ENCODE results near the gene NR6A1.

NR6A1 gene

DNA sequence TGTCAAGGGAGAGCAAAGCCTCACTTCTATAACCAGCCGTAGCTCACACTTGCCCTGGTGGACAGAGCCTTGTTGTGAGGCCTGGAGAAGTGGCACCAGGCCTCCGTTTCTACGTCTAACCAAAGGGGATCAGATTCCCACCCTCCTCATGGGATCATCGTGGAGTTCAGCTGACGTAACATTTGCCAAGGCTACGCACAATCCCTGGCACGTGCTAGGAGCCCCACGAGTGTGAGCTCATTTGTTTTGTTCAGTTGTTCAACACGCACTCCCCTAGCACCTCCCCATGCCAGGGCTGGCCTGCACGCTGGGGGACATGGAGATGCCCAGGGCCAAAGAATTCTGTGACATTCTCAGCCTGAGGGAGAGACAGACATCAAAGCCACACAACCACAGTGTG lies 297.8 kb downstream of the NR6A1 start:
- no peak overlapping the region for H3K9ac ChIP-seq (ENCODE audit: low read length)
- H3K27me3 ChIP-seq (ENCODE audit: control insufficient read depth, insufficient read depth, low read length) = peaks cover 24% of the 10 kb centered on the region
- H3K36me3 ChIP-seq (ENCODE audit: control insufficient read depth, insufficient read depth, low read length) = no peaks in the 10 kb centered on the region
- no peak overlapping the region for H3K27ac ChIP-seq (ENCODE audit: low read depth, low read length)
- no peak overlapping the region for H3K4me3 ChIP-seq (ENCODE audit: low read depth, low read length)
- H3K4me1 ChIP-seq (ENCODE audit: control insufficient read depth, insufficient read depth, low read length) = peaks cover 15% of the 10 kb centered on the region
- H3K9me3 ChIP-seq (ENCODE audit: control insufficient read depth, insufficient read depth, low read depth, low read length) = no peaks in the 10 kb centered on the region

GRCh38 chr9:124472770-124473169 lies 298.3 kb downstream of the NR6A1 start:
- no peaks in the 10 kb centered on the region for H3K36me3 ChIP-seq (ENCODE audit: control insufficient read depth, insufficient read depth, low read length)
- H3K9me3 ChIP-seq (ENCODE audit: control insufficient read depth, insufficient read depth, low read depth, low read length) = no peaks in the 10 kb centered on the region
- H3K27ac ChIP-seq (ENCODE audit: low read depth, low read length) = no peak overlapping the region
- no peak overlapping the region for H3K4me3 ChIP-seq (ENCODE audit: low read depth, low read length)
- H3K27me3 ChIP-seq (ENCODE audit: control insufficient read depth, insufficient read depth, low read length) = peaks cover 20% of the 10 kb centered on the region
- peaks cover 11% of the 10 kb centered on the region for H3K4me1 ChIP-seq (ENCODE audit: control insufficient read depth, insufficient read depth, low read length)
- H3K9ac ChIP-seq (ENCODE audit: low read length) = no peak overlapping the region

DNA sequence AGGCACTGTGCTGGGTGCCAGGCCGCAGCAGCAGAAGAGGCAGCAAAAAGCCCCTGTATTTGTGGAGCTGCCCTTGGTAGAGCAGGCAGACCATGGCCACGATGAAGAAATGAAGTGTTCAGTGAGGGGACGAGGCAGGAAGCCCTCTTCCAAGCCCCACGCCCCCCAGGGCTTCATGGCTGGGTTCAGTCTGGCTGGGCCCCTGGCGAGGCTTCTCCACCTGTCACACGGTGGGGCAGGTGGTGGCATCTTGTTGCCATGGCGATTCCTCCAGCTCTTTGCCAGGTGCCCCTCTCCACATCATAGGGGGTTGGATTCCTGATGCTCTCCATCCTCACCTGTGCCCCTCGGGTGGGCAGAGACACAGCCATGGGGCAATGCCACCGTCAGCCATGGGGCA lies 299.4 kb downstream of the NR6A1 start:
- no peak overlapping the region for H3K9ac ChIP-seq (ENCODE audit: low read length)
- H3K4me1 ChIP-seq (ENCODE audit: control insufficient read depth, insufficient read depth, low read length) = peaks cover 5% of the 10 kb centered on the region
- H3K27ac ChIP-seq (ENCODE audit: low read depth, low read length) = no peak overlapping the region
- peaks cover 12% of the 10 kb centered on the region for H3K27me3 ChIP-seq (ENCODE audit: control insufficient read depth, insufficient read depth, low read length)
- H3K36me3 ChIP-seq (ENCODE audit: control insufficient read depth, insufficient read depth, low read length) = no peaks in the 10 kb centered on the region
- H3K4me3 ChIP-seq (ENCODE audit: low read depth, low read length) = no peak overlapping the region
- H3K9me3 ChIP-seq (ENCODE audit: control insufficient read depth, insufficient read depth, low read depth, low read length) = no peaks in the 10 kb centered on the region

DNA sequence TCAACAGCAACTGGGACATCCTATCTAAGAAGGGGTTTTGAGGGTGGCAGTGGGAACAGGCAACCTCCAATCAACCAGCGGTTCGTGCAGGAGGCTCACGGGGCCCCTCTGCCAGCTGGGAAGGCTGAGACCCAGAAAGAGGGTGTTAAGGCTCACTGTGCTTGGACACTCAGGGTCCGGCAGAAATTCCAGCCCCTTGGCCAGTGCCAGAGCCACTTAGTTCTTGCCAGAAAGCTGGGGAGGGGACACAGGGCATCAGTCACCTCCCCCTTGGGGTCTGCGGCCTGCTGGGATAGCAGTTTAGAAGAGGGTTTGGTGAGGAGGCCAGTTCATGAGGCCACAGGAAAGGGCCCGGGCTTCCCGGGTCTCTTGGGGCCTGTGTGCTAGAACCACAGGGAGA lies 300.4 kb downstream of the NR6A1 start:
- H3K9ac ChIP-seq (ENCODE audit: low read length) = no peak overlapping the region
- H3K4me3 ChIP-seq (ENCODE audit: low read depth, low read length) = no peak overlapping the region
- H3K36me3 ChIP-seq (ENCODE audit: control insufficient read depth, insufficient read depth, low read length) = no peaks in the 10 kb centered on the region
- peaks cover 2% of the 10 kb centered on the region for H3K27me3 ChIP-seq (ENCODE audit: control insufficient read depth, insufficient read depth, low read length)
- no peaks in the 10 kb centered on the region for H3K9me3 ChIP-seq (ENCODE audit: control insufficient read depth, insufficient read depth, low read depth, low read length)
- no peak overlapping the region for H3K27ac ChIP-seq (ENCODE audit: low read depth, low read length)
- peaks cover 4% of the 10 kb centered on the region; the same call in 1 of the 2 replicates for H3K4me1 ChIP-seq (ENCODE audit: control insufficient read depth, insufficient read depth, low read length)

DNA sequence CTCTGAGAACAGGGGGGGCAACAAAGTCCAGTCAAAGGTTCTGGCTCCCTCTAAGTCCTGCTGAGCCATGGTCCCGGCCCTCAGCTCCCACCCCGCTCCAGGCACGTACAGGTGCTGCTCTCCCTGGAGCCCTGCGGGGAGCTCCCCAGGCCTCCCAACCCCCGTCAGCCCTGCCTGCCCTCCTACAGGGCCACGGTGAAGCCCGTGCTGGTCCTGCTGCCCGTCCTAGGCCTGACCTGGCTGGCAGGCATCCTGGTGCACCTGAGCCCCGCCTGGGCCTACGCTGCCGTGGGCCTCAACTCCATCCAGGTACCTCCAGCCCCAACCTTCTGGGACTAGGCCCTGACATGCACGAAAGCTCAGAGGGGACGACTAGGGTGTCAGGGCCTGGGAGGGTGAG lies 300.8 kb downstream of the NR6A1 start:
- no peak overlapping the region for H3K4me3 ChIP-seq (ENCODE audit: low read depth, low read length)
- H3K9me3 ChIP-seq (ENCODE audit: control insufficient read depth, insufficient read depth, low read depth, low read length) = no peaks in the 10 kb centered on the region
- H3K4me1 ChIP-seq (ENCODE audit: control insufficient read depth, insufficient read depth, low read length) = peaks cover 4% of the 10 kb centered on the region; the same call in 1 of the 2 replicates
- no peak overlapping the region for H3K27ac ChIP-seq (ENCODE audit: low read depth, low read length)
- H3K36me3 ChIP-seq (ENCODE audit: control insufficient read depth, insufficient read depth, low read length) = no peaks in the 10 kb centered on the region
- no peak overlapping the region for H3K9ac ChIP-seq (ENCODE audit: low read length)
- no peaks in the 10 kb centered on the region for H3K27me3 ChIP-seq (ENCODE audit: control insufficient read depth, insufficient read depth, low read length)

- Histone ChIP-seq H3K4me3 (ENCODE audit: low read depth, low read length) (no peak overlapping the region), H3K36me3 (ENCODE audit: control insufficient read depth, insufficient read depth, low read length) (no peaks in the 10 kb centered on the region), H3K9ac (ENCODE audit: low read length) (no peak overlapping the region), H3K4me1 (ENCODE audit: control insufficient read depth, insufficient read depth, low read length) (no peaks in the 10 kb centered on the region), H3K9me3 (ENCODE audit: control insufficient read depth, insufficient read depth, low read depth, low read length) (no peaks in the 10 kb centered on the region), H3K27ac (ENCODE audit: low read depth, low read length) (no peak overlapping the region), H3K27me3 (ENCODE audit: control insufficient read depth, insufficient read depth, low read length) (no peaks in the 10 kb centered on the region)
These were observed 301.9 kb downstream of the NR6A1 start for GRCh38 chr9:124469011-124469832.

DNA sequence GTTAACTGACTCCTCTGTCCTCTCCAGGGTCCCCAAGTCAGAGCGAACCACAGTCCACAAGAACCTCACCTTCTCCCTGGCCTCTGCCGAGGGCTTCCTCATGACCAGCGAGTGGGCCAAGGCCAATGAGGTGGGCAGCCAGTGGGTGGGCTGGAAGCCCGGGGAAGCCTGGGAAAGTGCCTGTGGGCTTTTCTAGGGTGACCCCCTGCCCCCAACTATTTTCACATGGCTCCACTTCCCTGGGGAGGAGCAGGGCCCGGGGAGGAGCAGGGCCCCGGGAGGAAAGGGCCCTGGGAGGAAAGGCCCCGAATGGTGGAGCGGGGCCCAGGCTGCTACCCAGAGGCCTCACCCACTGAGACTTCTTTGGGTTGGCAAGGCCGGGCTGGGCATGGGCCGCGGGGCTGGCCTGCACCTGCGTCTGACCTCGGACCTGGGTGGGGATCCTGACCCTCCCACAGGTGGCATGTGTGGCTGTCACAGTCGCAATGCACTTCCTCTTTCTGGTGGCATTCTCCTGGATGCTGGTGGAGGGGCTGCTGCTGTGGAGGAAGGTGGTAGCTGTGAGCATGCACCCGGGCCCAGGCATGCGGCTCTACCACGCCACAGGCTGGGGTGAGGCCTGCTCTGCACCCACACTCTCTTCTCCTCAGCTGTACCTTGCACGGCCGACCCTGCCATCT lies 302.9 kb downstream of the NR6A1 start:
- Histone ChIP-seq H3K9me3 (ENCODE audit: control insufficient read depth, insufficient read depth, low read depth, low read length) (no peaks in the 10 kb centered on the region), H3K36me3 (ENCODE audit: control insufficient read depth, insufficient read depth, low read length) (no peaks in the 10 kb centered on the region), H3K27ac (ENCODE audit: low read depth, low read length) (no peak overlapping the region), H3K27me3 (ENCODE audit: control insufficient read depth, insufficient read depth, low read length) (no peaks in the 10 kb centered on the region), H3K9ac (ENCODE audit: low read length) (no peak overlapping the region), H3K4me3 (ENCODE audit: low read depth, low read length) (no peak overlapping the region), H3K4me1 (ENCODE audit: control insufficient read depth, insufficient read depth, low read length) (no peaks in the 10 kb centered on the region)

GRCh38 chr9:124467410-124468060 lies 303.6 kb downstream of the NR6A1 start:
- no peaks in the 10 kb centered on the region for H3K4me1 ChIP-seq (ENCODE audit: control insufficient read depth, insufficient read depth, low read length)
- no peaks in the 10 kb centered on the region for H3K36me3 ChIP-seq (ENCODE audit: control insufficient read depth, insufficient read depth, low read length)
- H3K27ac ChIP-seq (ENCODE audit: low read depth, low read length) = no peak overlapping the region
- no peak overlapping the region for H3K4me3 ChIP-seq (ENCODE audit: low read depth, low read length)
- H3K27me3 ChIP-seq (ENCODE audit: control insufficient read depth, insufficient read depth, low read length) = peaks cover 3% of the 10 kb centered on the region; the same call in 1 of the 2 replicates
- H3K9ac ChIP-seq (ENCODE audit: low read length) = no peak overlapping the region
- no peaks in the 10 kb centered on the region for H3K9me3 ChIP-seq (ENCODE audit: control insufficient read depth, insufficient read depth, low read depth, low read length)
